ENCODE data around the gene HTATIP2. TPM values are rescaled to one million over a fixed set of nuclear protein-coding genes. Genes with fewer than 3 reads are reported as not detected.

HTATIP2 gene
- total and polyA plus RNA-seq, 9 of the 15 experiments (the other 6 are each of a cell fraction or from before 2014, with no cell fraction given) = 48.3 to 90.9 (median 64.4) TPM

DNA sequence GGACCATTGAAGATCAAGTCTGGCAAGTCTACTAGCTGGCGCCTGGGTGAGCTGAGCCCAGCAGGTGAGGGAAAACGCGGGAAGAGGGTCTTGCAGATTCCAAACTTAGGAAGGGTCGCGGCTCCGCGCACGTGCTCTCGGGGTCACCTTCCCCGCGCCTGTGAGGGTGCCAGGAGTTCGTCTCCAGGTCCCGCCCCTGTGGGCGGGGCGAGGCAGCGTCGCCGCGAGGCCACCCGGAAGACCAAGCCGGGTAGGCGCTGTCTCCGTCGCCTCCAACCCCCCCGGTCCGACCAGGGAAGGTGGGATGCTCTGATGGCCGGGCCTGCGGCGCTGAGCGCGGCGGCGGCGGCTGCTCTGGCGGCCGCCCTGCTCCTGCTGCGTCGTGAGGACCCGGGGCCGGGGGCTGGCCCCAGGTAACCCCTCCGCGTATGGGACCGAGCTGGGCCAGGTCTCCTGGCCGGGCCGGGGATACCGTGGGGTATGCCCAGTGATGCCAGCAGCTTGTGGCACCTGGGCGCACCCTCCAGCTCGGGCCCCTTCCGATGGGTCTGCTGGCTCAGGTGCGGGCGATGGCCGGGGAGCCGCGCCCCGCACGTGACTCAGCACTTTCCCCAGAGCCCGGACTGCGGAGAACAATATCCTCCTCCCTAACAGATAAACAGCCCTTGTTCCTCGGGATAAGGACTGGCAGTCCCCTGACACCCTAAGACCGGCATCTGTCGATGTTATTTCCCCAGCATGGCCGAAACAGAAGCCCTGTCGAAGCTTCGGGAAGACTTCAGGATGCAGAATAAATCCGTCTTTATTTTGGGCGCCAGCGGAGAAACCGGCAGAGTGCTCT is at the start of gene HTATIP2 (continued):
- TF ChIP-seq ZNF695 (CRISPR knock-in tag; IDR thresholded peaks at IDR 0.05) (no peak), HNRNPL (IDR thresholded peaks at IDR 0.05; ENCODE audit: low read depth, low read length) (peak; percentile 70; the same call in 1 of the 2 replicates), MCM2 (IDR thresholded peaks at IDR 0.05; ENCODE audit: low read depth) (no peak), RBBP5 (IDR thresholded peaks at IDR 0.05; ENCODE audit: borderline replicate concordance, insufficient read depth, low read length, poor library complexity, severe bottlenecking) (peak; percentile 81), FOXJ2 (tag; IDR thresholded peaks at IDR 0.05) (peak; percentile 79; the same call in 1 of the 2 replicates), PTBP1 (IDR thresholded peaks at IDR 0.05; ENCODE audit: low read depth, low read length) (no peak), NCOR1 (IDR thresholded peaks at IDR 0.05) (peak; percentile 69), HOXB6 (CRISPR knock-in tag; IDR thresholded peaks at IDR 0.05; ENCODE audit: borderline replicate concordance) (no peak), ZNF707 (CRISPR knock-in tag; conservative IDR thresholded peaks at IDR 0.05) (no peak), DMBX1 (CRISPR knock-in tag; IDR thresholded peaks at IDR 0.05; ENCODE audit: borderline replicate concordance) (peak; percentile 85; the same call in 1 of the 2 replicates)
- TF ChIP-seq, protein P1, sequence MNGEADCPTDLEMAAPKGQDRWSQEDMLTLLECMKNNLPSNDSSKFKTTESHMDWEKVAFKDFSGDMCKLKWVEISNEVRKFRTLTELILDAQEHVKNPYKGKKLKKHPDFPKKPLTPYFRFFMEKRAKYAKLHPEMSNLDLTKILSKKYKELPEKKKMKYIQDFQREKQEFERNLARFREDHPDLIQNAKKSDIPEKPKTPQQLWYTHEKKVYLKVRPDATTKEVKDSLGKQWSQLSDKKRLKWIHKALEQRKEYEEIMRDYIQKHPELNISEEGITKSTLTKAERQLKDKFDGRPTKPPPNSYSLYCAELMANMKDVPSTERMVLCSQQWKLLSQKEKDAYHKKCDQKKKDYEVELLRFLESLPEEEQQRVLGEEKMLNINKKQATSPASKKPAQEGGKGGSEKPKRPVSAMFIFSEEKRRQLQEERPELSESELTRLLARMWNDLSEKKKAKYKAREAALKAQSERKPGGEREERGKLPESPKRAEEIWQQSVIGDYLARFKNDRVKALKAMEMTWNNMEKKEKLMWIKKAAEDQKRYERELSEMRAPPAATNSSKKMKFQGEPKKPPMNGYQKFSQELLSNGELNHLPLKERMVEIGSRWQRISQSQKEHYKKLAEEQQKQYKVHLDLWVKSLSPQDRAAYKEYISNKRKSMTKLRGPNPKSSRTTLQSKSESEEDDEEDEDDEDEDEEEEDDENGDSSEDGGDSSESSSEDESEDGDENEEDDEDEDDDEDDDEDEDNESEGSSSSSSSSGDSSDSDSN (IDR thresholded peaks at IDR 0.05; ENCODE audit: borderline replicate concordance in 1 of 2, low read depth in 2 of 2, low read length in 2 of 2) = peak; percentile 69 to 78; a peak in 2 of 4 replicates
- TF ChIP-seq, protein P2, sequence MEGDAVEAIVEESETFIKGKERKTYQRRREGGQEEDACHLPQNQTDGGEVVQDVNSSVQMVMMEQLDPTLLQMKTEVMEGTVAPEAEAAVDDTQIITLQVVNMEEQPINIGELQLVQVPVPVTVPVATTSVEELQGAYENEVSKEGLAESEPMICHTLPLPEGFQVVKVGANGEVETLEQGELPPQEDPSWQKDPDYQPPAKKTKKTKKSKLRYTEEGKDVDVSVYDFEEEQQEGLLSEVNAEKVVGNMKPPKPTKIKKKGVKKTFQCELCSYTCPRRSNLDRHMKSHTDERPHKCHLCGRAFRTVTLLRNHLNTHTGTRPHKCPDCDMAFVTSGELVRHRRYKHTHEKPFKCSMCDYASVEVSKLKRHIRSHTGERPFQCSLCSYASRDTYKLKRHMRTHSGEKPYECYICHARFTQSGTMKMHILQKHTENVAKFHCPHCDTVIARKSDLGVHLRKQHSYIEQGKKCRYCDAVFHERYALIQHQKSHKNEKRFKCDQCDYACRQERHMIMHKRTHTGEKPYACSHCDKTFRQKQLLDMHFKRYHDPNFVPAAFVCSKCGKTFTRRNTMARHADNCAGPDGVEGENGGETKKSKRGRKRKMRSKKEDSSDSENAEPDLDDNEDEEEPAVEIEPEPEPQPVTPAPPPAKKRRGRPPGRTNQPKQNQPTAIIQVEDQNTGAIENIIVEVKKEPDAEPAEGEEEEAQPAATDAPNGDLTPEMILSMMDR (IDR thresholded peaks at IDR 0.05 in 2 of 3, conservative IDR thresholded peaks at IDR 0.05 in 1 of 3; ENCODE audit: insufficient read depth in 2 of 3, low read depth in 1 of 3, low read length in 3 of 3) = no peak
- TF ChIP-seq, protein P3, sequence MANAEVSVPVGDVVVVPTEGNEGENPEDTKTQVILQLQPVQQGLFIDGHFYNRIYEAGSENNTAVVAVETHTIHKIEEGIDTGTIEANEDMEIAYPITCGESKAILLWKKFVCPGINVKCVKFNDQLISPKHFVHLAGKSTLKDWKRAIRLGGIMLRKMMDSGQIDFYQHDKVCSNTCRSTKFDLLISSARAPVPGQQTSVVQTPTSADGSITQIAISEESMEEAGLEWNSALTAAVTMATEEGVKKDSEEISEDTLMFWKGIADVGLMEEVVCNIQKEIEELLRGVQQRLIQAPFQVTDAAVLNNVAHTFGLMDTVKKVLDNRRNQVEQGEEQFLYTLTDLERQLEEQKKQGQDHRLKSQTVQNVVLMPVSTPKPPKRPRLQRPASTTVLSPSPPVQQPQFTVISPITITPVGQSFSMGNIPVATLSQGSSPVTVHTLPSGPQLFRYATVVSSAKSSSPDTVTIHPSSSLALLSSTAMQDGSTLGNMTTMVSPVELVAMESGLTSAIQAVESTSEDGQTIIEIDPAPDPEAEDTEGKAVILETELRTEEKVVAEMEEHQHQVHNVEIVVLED (CRISPR knock-in tag; IDR thresholded peaks at IDR 0.05) = no peak; the same call in 1 of the 2 replicates
- TF ChIP-seq, protein P4, sequence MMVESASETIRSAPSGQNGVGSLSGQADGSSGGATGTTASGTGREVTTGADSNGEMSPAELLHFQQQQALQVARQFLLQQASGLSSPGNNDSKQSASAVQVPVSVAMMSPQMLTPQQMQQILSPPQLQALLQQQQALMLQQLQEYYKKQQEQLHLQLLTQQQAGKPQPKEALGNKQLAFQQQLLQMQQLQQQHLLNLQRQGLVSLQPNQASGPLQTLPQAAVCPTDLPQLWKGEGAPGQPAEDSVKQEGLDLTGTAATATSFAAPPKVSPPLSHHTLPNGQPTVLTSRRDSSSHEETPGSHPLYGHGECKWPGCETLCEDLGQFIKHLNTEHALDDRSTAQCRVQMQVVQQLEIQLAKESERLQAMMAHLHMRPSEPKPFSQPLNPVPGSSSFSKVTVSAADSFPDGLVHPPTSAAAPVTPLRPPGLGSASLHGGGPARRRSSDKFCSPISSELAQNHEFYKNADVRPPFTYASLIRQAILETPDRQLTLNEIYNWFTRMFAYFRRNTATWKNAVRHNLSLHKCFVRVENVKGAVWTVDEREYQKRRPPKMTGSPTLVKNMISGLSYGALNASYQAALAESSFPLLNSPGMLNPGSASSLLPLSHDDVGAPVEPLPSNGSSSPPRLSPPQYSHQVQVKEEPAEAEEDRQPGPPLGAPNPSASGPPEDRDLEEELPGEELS (CRISPR knock-in tag; IDR thresholded peaks at IDR 0.05; ENCODE audit: borderline replicate concordance) = no peak
- TF ChIP-seq, protein P5, sequence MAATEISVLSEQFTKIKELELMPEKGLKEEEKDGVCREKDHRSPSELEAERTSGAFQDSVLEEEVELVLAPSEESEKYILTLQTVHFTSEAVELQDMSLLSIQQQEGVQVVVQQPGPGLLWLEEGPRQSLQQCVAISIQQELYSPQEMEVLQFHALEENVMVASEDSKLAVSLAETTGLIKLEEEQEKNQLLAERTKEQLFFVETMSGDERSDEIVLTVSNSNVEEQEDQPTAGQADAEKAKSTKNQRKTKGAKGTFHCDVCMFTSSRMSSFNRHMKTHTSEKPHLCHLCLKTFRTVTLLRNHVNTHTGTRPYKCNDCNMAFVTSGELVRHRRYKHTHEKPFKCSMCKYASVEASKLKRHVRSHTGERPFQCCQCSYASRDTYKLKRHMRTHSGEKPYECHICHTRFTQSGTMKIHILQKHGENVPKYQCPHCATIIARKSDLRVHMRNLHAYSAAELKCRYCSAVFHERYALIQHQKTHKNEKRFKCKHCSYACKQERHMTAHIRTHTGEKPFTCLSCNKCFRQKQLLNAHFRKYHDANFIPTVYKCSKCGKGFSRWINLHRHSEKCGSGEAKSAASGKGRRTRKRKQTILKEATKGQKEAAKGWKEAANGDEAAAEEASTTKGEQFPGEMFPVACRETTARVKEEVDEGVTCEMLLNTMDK (IDR thresholded peaks at IDR 0.05; ENCODE audit: borderline replicate concordance, insufficient read depth, low read depth, low read length, poor library complexity, severe bottlenecking) = no peak

Data from K562 (cell line).